Endothelial cell of umbilical vein (primary cell): ENCODE results near the gene DHX35. TPM values are rescaled to one million over a fixed set of nuclear protein-coding genes. Genes with fewer than 3 reads are reported as not detected.

Source experiments
- BruUV-seq: library from RNA; stranded (reverse); fragments of 400-500 nt; replicated peaks from 2 replicates; lab custom pipeline; 2021; lab: Mats Ljungman, UMichigan
- CTCF ChIA-PET: fragments of 300-600, 350-600 bp; sonication (Branson Sonifier 250); formaldehyde crosslinking; loops from one replicate; lab custom pipeline; 2021; ENCODE audit warnings: antibody characterized with exemption, inconsistent platforms; lab: Charles Lee
- POLR2A ChIA-PET: fragments of 300-600, 350-600 bp; sonication (Branson Sonifier 250); formaldehyde crosslinking; loops from one replicate; lab custom pipeline; 2021; ENCODE audit warnings: antibody characterized with exemption, inconsistent platforms; lab: Charles Lee
- DNase-seq: peaks from one replicate; pipeline ENCODE4 v3.0.0-alpha.2; 2011; ENCODE audit warnings: low read depth, low spot score
- FAIRE-seq: peaks from 2 replicates; lab custom pipeline; 2011; peaks lifted over from hg19 to GRCh38; lab: Jason Lieb, UNC
- H2AFZ ChIP-seq: 2 replicates; pipeline ENCODE4 v1.6.0; 2012; ENCODE audit warnings: low read depth, low read length, control low read depth, inconsistent platforms
- H3K27ac ChIP-seq: 2 replicates; pipeline ENCODE4 v1.5.1; 2011; ENCODE audit warnings: low read depth, mild to moderate bottlenecking, control low read depth, low read length, moderate library complexity; ENCODE audit not compliant: insufficient read depth
- H3K27me3 ChIP-seq, 2 experiments: 2 replicates each; pipeline versions ENCODE4 v1.6.0 to v1.6.1; 2011; ENCODE audit warnings: low read length in 2 of 2, mixed read lengths in 1 of 2; ENCODE audit not compliant: control insufficient read depth in 2 of 2, insufficient read depth in 2 of 2
- H3K36me3 ChIP-seq, 2 experiments: 2 replicates in 1 of 2; 3 replicates in 1 of 2; pipeline ENCODE4 v1.5.1; 2011; ENCODE audit warnings: low read length in 2 of 2, mild to moderate bottlenecking in 1 of 2, moderate library complexity in 1 of 2; ENCODE audit not compliant: control insufficient read depth in 2 of 2, insufficient read depth in 2 of 2; ENCODE audit errors: extremely low read depth in 1 of 2
- H3K4me1 ChIP-seq: 3 replicates; pipeline ENCODE4 v1.5.1; 2011; ENCODE audit warnings: mild to moderate bottlenecking, low read length; ENCODE audit not compliant: control insufficient read depth, insufficient read depth; ENCODE audit errors: extremely low read depth
- H3K4me2 ChIP-seq: 2 replicates; pipeline ENCODE4 v1.6.1; 2011; ENCODE audit warnings: low read length, control low read depth, mixed read lengths; ENCODE audit not compliant: insufficient read depth
- H3K4me3 ChIP-seq, 3 experiments: fragments of 200-600 bp in 1 of 3; sonication (generic), shearing (Covaris generic) in 1 of 3; replicated peaks in 1 of 3; 2 replicates each; pipeline ENCODE4 v1.5.1; 2011 to 2016; ENCODE audit warnings: control low read depth in 3 of 3, low read length in 3 of 3, mild to moderate bottlenecking in 2 of 3, inconsistent platforms in 1 of 3, low read depth in 1 of 3, moderate library complexity in 1 of 3; ENCODE audit not compliant: insufficient read depth in 1 of 3
- H3K79me2 ChIP-seq: 2 replicates; pipeline ENCODE4 v1.6.0; 2012; ENCODE audit warnings: low read length, inconsistent platforms; ENCODE audit not compliant: control insufficient read depth, insufficient read depth
- H3K9ac ChIP-seq: replicated peaks from 2 replicates; pipeline ENCODE3; 2011; ENCODE audit warnings: low read length, control low read depth; ENCODE audit not compliant: insufficient read depth; ENCODE audit errors: extremely low read depth
- H3K9me1 ChIP-seq: replicated peaks from 3 replicates; pipeline ENCODE4 v1.6.0; 2011; ENCODE audit warnings: mild to moderate bottlenecking, low read length; ENCODE audit not compliant: control insufficient read depth, insufficient read depth; ENCODE audit errors: extremely low read depth
- H3K9me3 ChIP-seq: replicated peaks from 2 replicates; pipeline ENCODE4 v1.5.1; 2012; ENCODE audit warnings: low read length, inconsistent platforms; ENCODE audit not compliant: control insufficient read depth, insufficient read depth
- H4K20me1 ChIP-seq: replicated peaks from 2 replicates; pipeline ENCODE3; 2011; ENCODE audit warnings: mild to moderate bottlenecking, low read length; ENCODE audit not compliant: control insufficient read depth, insufficient read depth; ENCODE audit errors: extremely low read depth
- CTCF ChIP-seq, 2 donors: IDR thresholded peaks; 1 replicate in 1 of 2; 2 replicates in 1 of 2; pipeline ENCODE4 v1.5.1; 2011; ENCODE audit warnings: low read length in 2 of 2, mild to moderate bottlenecking in 2 of 2, moderate library complexity in 2 of 2, control low read depth in 1 of 2, inconsistent platforms in 1 of 2, low read depth in 1 of 2; ENCODE audit not compliant: insufficient read depth in 1 of 2; ENCODE audit errors: extremely low read depth in 1 of 2
- EZH2 ChIP-seq: IDR thresholded peaks from 2 replicates; pipeline ENCODE4 v1.6.1; 2012; ENCODE audit warnings: borderline replicate concordance, low read depth, mild to moderate bottlenecking, moderate library complexity, low read length, inconsistent platforms; ENCODE audit not compliant: severe bottlenecking
- FOS ChIP-seq: IDR thresholded peaks from 2 replicates; pipeline ENCODE4 v1.6.1; 2011; ENCODE audit warnings: mild to moderate bottlenecking, low read length, moderate library complexity, borderline replicate concordance; ENCODE audit not compliant: insufficient read depth
- GATA2 ChIP-seq: IDR thresholded peaks from 2 replicates; pipeline ENCODE4 v1.7.0; 2011; ENCODE audit warnings: low read depth, mild to moderate bottlenecking, moderate library complexity, mixed read lengths, low read length; ENCODE audit not compliant: insufficient read length, insufficient read depth
- JUN ChIP-seq: IDR thresholded peaks from 2 replicates; pipeline ENCODE4 v1.6.1; 2011; ENCODE audit warnings: borderline replicate concordance, low read depth; ENCODE audit not compliant: insufficient read length, insufficient read depth
- MAX ChIP-seq: IDR thresholded peaks from 2 replicates; pipeline ENCODE4 v1.6.1; 2011; ENCODE audit not compliant: insufficient read depth, insufficient read length
- MYC ChIP-seq: IDR thresholded peaks from one replicate; pipeline ENCODE4 v1.6.1; 2011; ENCODE audit warnings: mild to moderate bottlenecking, low read depth, low read length
- POLR2A ChIP-seq: IDR thresholded peaks from 2 replicates; pipeline ENCODE4 v1.6.1; 2012; ENCODE audit warnings: low read depth, mild to moderate bottlenecking, control low read depth, low read length
- POLR2AphosphoS5 ChIP-seq: IDR thresholded peaks from 2 replicates; pipeline ENCODE4 v1.6.1; 2012; ENCODE audit warnings: low read depth, mild to moderate bottlenecking, control low read depth, low read length, moderate library complexity; ENCODE audit not compliant: insufficient read depth
- dilution Hi-C: fragments of 300-500 bp; cut with MboI; formaldehyde crosslinking; loops from one replicate; pipeline ENCODE4 v1.15.0; 2019; ENCODE audit warnings: low sequenced_read_pairs; ENCODE audit not compliant: extremely low pct_ligation_motif_present
- intact Hi-C: fragments of 100-400 bp; cut with micrococcal nuclease; formaldehyde crosslinking; loops from one replicate; pipeline ENCODE4 v1.10.0; 2022
- polyA plus RNA-seq, 4 experiments: library from polyadenylated mRNA; depleted of rRNA in 3 of 4; stranded (reverse) in 3 of 4; unstranded in 1 of 4; fragments of >200 nt; gene quantifications; 2 replicates each; pipeline versions ENCODE4 v1.2.1 to v1.2.3, GENCODE V29; 2011 to 2012; ENCODE audit warnings: missing spikeins in 1 of 4
- total RNA-seq: library from RNA; stranded (reverse); gene quantifications from 2 replicates; pipeline ENCODE4 v1.2.3, GENCODE V29; 2021

DHX35 gene
- total and polyA plus RNA-seq, 2 donors (not counting 3 experiments of a cell fraction or from before 2014, with no cell fraction given) = 10.0 to 13.0 TPM

GRCh38 chr20:38930242-38930569 is 31.9 kb upstream of the DHX35 start:
- Histone ChIP-seq H3K79me2 (peaks cover 87% of the 10 kb centered on the region), H2AFZ (no peak overlapping the region), H3K27me3 (no peaks in the 10 kb centered on the region), H3K9me3 (no peaks in the 10 kb centered on the region), H3K4me3 (no peak overlapping the region), H3K36me3 (no peaks in the 10 kb centered on the region), H3K27ac (no peak overlapping the region), H4K20me1 (no peaks in the 10 kb centered on the region), H3K9me1 (no peaks in the 10 kb centered on the region), H3K4me1 (peaks cover 35% of the 10 kb centered on the region), H3K9ac (no peak overlapping the region), H3K4me2 (no peak overlapping the region)
- dilution Hi-C loops (no loop called here), intact Hi-C loops (no loop called here)
- no TSS peak for BruUV-seq
- FAIRE-seq (no peak), DNase-seq (no peak)
- CTCF ChIA-PET = interaction anchor here (0.6 to 1.1 kb wide), 4 partner anchors 10 to 282 kb away, joined by 3 to 6 read pairs (median 3); no protein-coding TSS in a partner anchor
- no peak for TF ChIP-seq POLR2AphosphoS5
- no peak for TF ChIP-seq EZH2
- no peak for TF ChIP-seq POLR2A
- TF ChIP-seq GATA2 = no peak
- TF ChIP-seq CTCF (IDR thresholded peaks at IDR 0.05; ENCODE audit: extremely low read depth in 1 of 2, insufficient read depth in 1 of 2, low read depth in 1 of 2, low read length in 2 of 2) = no peak
- no peak for TF ChIP-seq MYC
- no peak for TF ChIP-seq JUN
- no peak for TF ChIP-seq FOS
- no peak for TF ChIP-seq MAX
- POLR2A ChIA-PET = interaction anchor here (0.8 kb wide), 1 partner anchor 124 kb away, joined by 3 read pairs; no protein-coding TSS in a partner anchor
